Lung (tissue), 12 donors: ENCODE results near the gene SMARCC2. TPM values are rescaled to one million over a fixed set of nuclear protein-coding genes. Genes with fewer than 3 reads are reported as not detected.

Source experiments
- ATAC-seq: fragments of 200-7000 bp; cut with Tn5 transposase; one replicate; pipeline ENCODE4 v1.9.1; 2020; ENCODE audit warnings: moderate number of reproducible peaks; ENCODE audit not compliant: insufficient read depth, low FRiP score
- DNase-seq, 3 donors: peaks; one replicate each; pipeline ENCODE4 v3.0.0-alpha.2; 2013 to 2017
- H3K27ac ChIP-seq, 2 donors: one replicate each; pipeline ENCODE4 v1.5.1; 2013; ENCODE audit warnings: mild to moderate bottlenecking in 2 of 2, moderate library complexity in 2 of 2, control low read depth in 1 of 2, inconsistent platforms in 1 of 2, low read depth in 1 of 2, low read length in 1 of 2
- H3K27me3 ChIP-seq, 3 donors: one replicate each; pipeline ENCODE4 v1.5.1; 2013; ENCODE audit warnings: low read length in 2 of 3; ENCODE audit not compliant: control insufficient read depth in 3 of 3, insufficient read depth in 3 of 3
- H3K36me3 ChIP-seq, 4 donors: one replicate each; pipeline ENCODE4 v1.5.1; 2013; ENCODE audit warnings: low read length in 4 of 4, mild to moderate bottlenecking in 1 of 4, moderate library complexity in 1 of 4; ENCODE audit not compliant: control insufficient read depth in 4 of 4, insufficient read depth in 4 of 4
- H3K4me1 ChIP-seq, 5 donors: one replicate each; pipeline ENCODE4 v1.5.1; 2013; ENCODE audit warnings: low read length in 5 of 5, mild to moderate bottlenecking in 2 of 5, moderate library complexity in 1 of 5; ENCODE audit not compliant: control insufficient read depth in 5 of 5, insufficient read depth in 5 of 5
- H3K4me3 ChIP-seq: one replicate; pipeline ENCODE4 v1.5.1; 2013; ENCODE audit warnings: mild to moderate bottlenecking, control low read depth, moderate library complexity
- H3K9ac ChIP-seq, 2 donors: one replicate each; pipeline ENCODE4 v1.5.1; 2013; ENCODE audit warnings: low read length in 2 of 2, control low read depth in 1 of 2; ENCODE audit not compliant: insufficient read depth in 1 of 2
- H3K9me3 ChIP-seq, 4 donors: one replicate each; pipeline ENCODE4 v1.5.1; 2013; ENCODE audit warnings: low read length in 3 of 4, mild to moderate bottlenecking in 1 of 4, moderate library complexity in 1 of 4; ENCODE audit not compliant: control insufficient read depth in 4 of 4, insufficient read depth in 3 of 4
- WGBS, 2 donors: extraction: QIAGEN DNeasy Blood & Tissue Kit; methylation state at CpG; one replicate each; pipeline ENCODE4 v1.1.7; 2013; 5-methylcytosine and 5-hydroxymethylcytosine counted together
- polyA plus RNA-seq, 2 donors: library from polyadenylated mRNA; stranded (reverse); fragments of 200-250 nt; gene quantifications; one replicate each; pipeline ENCODE4 v1.2.1, GENCODE V29; 2013
- total RNA-seq, 2 donors: library from RNA; depleted of rRNA in 1 of 2; stranded (reverse); fragments of >200 nt in 1 of 2; gene quantifications; one replicate each; pipeline ENCODE4 v1.2.1, GENCODE V29; 2014 to 2021
- TF ChIP-seq, protein P1 (sequence below): IDR thresholded peaks from 2 replicates; pipeline ENCODE4 v1.5.1; 2012; ENCODE audit warnings: mild to moderate bottlenecking; ENCODE audit errors: control extremely low read depth, extremely low read depth
- donor health status: control.
- donor health status: control.
- donor health status: Bipolar disorder and iron deficiency.
- donor health status: healthy.
- donor health status: DM: yes; HTN: yes; CAD: no.

SMARCC2 gene
- total and polyA plus RNA-seq, 4 donors, result 23.9 to 97.5 (median 47.7) TPM

DNA sequence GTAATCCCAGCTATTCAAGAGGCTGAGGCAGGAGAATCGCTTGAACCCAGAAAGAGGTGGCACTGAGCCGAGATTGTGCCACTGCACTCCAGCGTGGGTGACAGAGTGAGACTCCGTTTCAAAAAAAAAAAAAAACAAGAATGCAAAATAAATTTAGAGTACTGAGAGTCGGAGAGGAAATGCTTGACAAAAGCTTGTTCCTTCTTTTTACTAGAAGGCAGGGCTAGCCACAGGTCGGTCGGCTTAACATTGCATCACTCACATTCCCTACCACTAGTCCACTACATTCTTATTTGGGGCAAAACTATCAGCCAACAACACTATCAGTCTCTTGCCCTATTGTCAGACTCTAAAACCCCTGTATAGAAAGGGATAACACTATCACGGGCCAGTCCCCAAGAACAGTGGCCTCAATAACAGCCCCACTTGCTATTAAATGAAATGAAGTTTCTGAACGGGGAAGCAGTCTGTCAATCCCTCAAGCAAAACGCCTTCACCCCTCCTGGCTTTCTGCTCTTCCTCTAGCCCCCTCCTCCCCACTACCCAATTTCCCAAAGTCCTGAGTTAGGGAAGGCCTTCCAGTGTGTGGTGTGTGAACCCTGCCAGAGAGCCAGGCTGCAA, 31.4 kb upstream of the SMARCC2 start:
- peak overlapping the region; percentile 91 to 98 for H3K27ac ChIP-seq
- H3K4me1 ChIP-seq, result peaks cover 4 to 31% (median 15%) of the 10 kb centered on the region in 5 donors
- 1 to 3% methylated on average over 10 of the region's 10 CpGs for whole genome bisulfite sequencing, 2 donors
- no peaks in the 10 kb centered on the region for H3K27me3 ChIP-seq
- H3K36me3 ChIP-seq, result peaks cover 0 to 8% (median 2%) of the 10 kb centered on the region in 4 donors
- no peak for ATAC-seq
- H3K4me3 ChIP-seq, result peak overlapping the region; percentile 76
- peak in 1 of 3 donors; percentile 43 for DNase-seq
- TF ChIP-seq, protein P1, sequence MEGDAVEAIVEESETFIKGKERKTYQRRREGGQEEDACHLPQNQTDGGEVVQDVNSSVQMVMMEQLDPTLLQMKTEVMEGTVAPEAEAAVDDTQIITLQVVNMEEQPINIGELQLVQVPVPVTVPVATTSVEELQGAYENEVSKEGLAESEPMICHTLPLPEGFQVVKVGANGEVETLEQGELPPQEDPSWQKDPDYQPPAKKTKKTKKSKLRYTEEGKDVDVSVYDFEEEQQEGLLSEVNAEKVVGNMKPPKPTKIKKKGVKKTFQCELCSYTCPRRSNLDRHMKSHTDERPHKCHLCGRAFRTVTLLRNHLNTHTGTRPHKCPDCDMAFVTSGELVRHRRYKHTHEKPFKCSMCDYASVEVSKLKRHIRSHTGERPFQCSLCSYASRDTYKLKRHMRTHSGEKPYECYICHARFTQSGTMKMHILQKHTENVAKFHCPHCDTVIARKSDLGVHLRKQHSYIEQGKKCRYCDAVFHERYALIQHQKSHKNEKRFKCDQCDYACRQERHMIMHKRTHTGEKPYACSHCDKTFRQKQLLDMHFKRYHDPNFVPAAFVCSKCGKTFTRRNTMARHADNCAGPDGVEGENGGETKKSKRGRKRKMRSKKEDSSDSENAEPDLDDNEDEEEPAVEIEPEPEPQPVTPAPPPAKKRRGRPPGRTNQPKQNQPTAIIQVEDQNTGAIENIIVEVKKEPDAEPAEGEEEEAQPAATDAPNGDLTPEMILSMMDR, result no peak
- no peaks in the 10 kb centered on the region for H3K9me3 ChIP-seq
- peak overlapping the region; percentile 20 to 33 for H3K9ac ChIP-seq

DNA sequence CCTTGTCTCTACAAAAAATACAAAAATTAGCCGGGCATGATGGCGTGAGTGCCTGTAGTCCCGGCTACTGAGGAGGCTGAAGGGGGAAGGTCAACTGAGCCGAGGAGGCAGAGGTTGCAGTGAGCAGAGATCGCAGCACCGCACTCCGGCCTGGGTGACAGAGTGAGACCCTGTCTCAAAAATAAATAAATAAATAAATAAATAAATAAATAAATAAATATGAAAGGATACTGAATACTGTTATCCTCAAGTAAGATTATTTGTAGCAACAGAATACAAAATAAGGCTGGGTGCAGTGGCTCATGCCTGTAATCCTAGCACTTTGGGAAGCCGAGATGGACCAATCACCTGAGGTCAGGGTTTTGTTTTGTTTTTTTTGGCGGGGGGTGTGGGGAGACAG, 30.6 kb upstream of the SMARCC2 start:
- peaks cover 4 to 26% (median 11%) of the 10 kb centered on the region in 5 donors for H3K4me1 ChIP-seq
- H3K4me3 ChIP-seq, result no peak overlapping the region
- no peak overlapping the region for H3K9ac ChIP-seq
- peaks cover 2 to 15% (median 7%) of the 10 kb centered on the region in 4 donors for H3K36me3 ChIP-seq
- 89 to 90% methylated on average over 9 of the region's 9 CpGs for WGBS, 2 donors
- TF ChIP-seq, protein P1, result no peak
- no peaks in the 10 kb centered on the region for H3K27me3 ChIP-seq
- no peak overlapping the region for H3K27ac ChIP-seq
- H3K9me3 ChIP-seq, result no peaks in the 10 kb centered on the region
- DNase-seq, result no peak
- ATAC-seq, result no peak

DNA sequence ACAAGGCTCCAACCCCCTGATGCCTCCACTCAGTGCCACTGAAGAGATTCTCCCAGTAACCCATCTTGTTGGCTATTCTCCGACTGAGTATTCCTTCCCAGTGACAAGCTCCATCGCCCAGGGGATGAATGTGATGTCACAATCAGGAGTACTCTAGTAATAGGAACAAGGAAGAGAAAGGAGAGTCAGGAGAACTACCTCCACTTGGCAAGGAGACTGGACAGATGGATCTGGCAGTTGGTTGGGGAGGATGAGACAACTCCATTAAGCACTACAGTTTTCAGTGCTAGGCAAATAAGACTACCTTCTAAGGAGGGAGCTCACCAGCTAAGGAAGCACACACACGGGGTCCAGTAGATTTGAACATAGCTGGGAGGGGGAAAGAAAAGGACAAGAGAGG, 27.2 kb upstream of the SMARCC2 start:
- Histone ChIP-seq H3K27ac (no peak overlapping the region), H3K36me3 (peaks cover 23 to 37% (median 31%) of the 10 kb centered on the region in 4 donors), H3K9me3 (no peaks in the 10 kb centered on the region), H3K27me3 (no peaks in the 10 kb centered on the region), H3K9ac (no peak overlapping the region), H3K4me3 (no peak overlapping the region), H3K4me1 (peaks cover 0 to 7% (median 5%) of the 10 kb centered on the region in 5 donors)
- no peak for DNase-seq
- ATAC-seq, result no peak
- TF ChIP-seq, protein P1, result no peak
- 89 to 94% methylated on average over 3 of the region's 3 CpGs for WGBS, 2 donors
